GM21390 (cell line): Measurements from ENCODE around the gene ERICH3.

Source experiments
- ATAC-seq: cut with Tn5 transposase; IDR thresholded peaks from one replicate; pipeline ENCODE4 v1.9.1; 2021; ENCODE audit not compliant: unreplicated experiment

The ERICH3 gene

DNA sequence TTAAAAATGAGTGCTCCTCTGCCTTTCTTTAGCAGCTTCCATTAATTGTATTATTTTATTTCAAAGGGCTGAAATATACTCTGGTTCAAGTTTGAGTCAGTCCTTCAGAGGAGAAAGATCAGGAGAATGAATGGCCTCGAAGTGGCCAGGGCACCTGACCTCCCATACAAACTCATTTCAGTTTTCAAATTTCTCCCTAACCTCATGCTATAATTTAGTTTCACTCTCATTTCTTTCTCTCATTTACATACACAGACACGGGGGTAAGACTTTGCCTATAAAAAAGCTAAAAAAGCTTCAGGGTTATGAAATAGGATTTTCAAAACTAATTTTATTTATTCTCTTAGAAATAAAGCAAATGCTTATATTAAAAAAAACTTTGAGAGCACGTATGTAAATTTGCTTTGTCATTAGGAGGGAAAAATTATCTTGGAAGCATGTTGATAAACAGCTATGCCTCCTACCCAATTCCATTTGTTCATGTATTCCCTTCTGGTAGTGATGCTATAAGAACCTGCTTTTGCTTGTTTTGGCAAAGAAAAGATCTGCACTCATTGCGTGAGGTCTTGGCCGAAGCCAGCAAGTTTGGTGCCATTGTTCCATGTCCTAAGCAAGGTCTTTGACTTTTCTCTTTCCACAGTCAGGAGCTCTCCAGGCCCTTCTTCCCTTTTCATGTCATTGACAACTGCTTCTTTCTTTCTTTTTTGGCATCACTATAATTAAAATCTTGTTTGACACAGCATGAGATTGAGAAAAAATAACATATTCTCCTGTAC lies 80.8 kb downstream of the ERICH3 start:
- ATAC-seq, result peak; percentile 72

DNA sequence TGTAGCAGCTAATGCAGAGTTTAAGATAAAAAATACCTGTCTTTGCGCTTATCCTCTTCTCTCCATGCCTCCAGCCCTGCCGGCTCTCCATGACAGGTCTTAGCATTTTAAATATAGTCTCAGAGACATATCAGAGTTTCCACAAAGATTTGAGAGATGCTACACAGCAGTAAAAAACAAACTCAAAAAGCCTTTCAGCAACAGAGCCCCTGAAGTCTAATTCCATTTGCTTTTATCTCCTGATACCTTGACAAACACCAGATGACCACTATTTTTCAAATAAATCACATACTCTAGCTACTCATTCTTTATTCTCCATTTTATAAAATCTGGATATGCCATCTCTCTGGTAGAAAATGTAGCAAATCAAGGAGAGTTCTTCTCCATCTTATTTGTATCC lies 81.6 kb downstream of the ERICH3 start:
- ATAC-seq, result no peak

GRCh38 chr1:74590288-74590687 lies 83.3 kb downstream of the ERICH3 start:
- no peak for ATAC-seq

- ATAC-seq, result no peak
Measured at GRCh38 chr1:74587888-74588287, 85.7 kb downstream of the ERICH3 start.

- no peak for ATAC-seq
Measured at GRCh38 chr1:74586253-74586897, 87.2 kb downstream of the ERICH3 start.

DNA sequence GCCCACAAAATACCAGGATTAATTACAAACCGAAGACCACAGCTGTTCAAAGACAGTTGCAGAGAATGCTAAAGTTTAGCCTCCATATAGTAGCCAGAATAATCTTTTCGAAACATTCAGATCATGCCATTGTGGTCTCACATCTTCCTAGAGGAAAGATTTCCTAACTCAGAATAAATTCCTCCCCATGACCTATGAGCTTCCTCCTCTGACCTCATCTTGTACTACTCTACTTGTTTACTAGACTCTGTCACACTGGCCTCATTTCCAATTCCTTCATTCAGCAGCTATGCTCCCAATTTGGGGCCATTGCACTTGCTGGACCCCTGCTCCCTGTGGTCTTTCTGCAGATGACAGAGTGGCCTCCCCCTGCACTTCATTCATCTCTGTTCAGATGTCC lies 89.4 kb downstream of the ERICH3 start:
- ATAC-seq, result no peak

- no peak for ATAC-seq
Measured at GRCh38 chr1:74583397-74583796, 90.2 kb downstream of the ERICH3 start.

DNA sequence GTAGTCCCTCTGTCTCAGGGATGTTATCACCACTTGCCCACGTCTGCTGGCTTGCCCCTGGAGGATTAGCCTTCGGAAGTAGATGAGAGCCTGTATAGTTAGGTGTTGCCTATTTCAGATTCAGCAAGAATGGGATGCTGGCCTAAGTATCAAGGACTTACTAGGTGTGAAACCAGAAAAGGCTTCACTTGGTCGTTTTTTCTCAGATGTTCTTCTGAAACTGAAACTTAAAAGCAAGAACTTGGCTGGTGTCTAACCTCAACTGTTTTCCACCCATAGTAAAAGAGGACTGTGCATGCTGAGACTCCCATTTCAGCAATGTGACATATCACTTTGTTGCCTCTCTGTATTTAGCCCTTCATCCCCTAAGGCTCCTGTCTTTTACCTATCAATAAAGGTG lies 94.2 kb downstream of the ERICH3 start:
- peak; percentile 99 for ATAC-seq

GRCh38 chr1:74578101-74578500 lies 95.5 kb downstream of the ERICH3 start:
- ATAC-seq, result no peak

- no peak for ATAC-seq
Measured at GRCh38 chr1:74571891-74572290, 101.7 kb downstream of the ERICH3 start.

DNA sequence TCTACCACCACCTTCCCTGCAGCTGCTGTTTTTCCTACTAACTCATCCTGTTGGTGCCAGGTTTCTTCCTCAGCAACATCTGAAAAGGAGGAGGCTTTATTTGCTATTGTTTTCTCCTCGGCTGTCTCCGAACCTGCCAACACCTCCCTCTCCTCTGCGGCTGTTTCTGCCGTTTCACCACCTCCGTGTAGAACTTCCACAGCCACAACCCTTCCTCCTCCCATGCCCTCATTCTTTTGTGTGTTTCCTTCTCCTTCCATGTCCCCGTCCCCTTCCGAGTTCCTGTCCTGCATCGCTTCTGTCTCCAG lies 102.1 kb downstream of the ERICH3 start:
- no peak for ATAC-seq

DNA sequence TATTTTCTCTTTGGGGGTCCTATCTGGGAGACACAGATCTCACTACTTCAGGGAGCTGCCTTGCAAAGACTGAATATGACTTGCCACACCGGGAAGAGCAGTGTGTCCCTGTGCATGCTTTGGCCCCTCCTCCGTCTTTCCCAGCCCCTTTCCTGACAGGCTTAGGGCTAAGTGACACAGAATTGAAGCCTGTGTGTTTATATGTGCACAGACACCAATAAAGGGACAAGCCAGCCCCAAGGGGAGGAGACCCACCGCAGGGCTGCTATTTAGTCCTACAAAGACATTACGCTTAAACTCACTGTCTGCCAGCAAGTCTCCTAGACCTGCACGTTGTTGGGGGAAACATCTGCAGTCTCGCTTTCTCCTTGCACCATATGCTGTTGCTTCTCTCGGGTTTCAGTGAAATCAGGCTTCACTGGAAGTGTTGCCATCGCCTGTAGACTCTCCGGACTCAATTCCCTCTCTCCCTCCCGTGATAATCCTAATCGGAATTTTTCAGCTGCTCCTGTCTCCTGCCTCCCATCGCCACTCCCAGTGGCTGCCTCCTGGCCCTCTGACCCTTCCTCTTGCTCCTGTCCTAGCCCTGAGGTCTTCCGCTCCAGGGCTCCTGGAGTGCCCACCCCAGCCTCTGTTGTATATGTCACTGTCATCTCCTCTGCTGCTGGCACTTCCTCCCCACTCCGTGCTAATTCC lies 102.6 kb downstream of the ERICH3 start:
- ATAC-seq, result no peak

DNA sequence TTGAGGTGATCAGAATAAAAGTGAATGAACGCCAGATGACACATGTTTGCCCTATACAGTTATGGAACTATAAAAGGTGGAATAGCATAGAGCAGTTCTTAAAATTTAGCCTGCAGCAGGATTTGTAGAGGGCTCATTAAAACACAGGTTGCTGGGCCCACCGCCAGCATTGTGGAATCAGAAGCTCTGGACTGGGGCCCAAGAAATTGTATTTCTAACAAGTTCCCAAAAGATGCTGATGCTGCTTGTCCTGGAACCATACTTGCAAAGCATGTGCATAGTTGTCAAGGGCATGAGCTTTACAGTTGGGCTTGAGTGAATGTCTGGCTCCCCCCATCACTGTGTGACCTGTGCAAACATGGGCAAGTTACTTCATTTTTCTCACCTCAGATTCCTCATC lies 123.7 kb downstream of the ERICH3 start:
- ATAC-seq, result no peak

DNA sequence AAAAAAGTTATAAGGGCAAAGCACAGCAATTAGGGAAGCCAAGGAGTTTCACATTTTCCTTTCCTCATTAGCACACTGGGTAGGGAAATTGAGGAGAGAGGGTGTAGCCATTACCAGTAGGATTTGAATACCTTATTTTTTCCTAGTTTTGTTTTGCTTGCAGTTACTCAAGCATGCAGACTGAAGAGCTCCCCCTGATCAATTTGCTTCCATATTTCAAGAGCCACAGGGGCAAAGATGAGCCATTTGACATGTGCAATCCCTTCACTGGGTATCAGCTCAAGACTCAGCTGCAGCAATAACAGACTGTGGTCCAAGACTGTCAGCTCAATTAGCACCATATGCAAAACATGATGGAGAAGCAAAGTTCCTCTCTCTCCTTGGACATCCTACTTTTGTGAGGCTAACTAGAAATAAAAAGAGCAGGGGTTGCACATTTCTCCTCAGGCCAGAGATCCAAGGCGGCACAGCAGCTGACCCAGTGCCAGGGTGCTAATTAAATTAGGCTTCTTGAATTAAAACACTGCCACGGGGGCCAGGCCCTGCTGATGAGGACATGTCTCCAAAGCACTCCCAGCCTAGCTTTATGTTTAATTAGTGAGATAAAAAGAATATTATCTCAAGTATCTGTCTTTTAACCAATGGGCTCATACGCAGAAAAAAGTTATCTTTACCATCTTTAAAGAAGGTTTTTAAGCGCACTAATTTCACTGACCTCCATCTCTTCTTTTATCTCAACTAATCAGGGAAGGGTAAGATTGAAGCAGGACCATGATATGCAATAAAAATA lies 124.4 kb downstream of the ERICH3 start:
- ATAC-seq, result no peak

DNA sequence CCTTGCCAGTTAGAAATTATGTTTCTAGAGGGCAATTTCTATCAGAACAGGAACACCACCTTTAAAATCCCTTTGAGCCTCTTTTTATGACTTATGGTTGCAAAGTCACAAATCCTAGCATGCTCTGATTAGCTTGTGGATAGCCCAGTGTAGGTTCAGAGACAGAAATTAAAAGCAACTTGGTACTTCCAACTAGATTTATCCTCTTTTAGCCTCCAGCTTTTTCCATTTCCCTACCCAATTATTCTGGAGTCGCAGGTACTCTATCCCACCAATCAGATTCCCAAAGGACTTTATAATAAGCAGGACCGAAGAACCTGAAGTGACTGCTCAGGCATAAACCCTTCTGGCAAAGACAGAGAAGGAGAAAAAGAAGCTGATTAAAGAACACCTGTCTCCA lies 127.8 kb downstream of the ERICH3 start:
- ATAC-seq, result no peak

GRCh38 chr1:74534241-74534640 lies 139.4 kb downstream of the ERICH3 start:
- no peak for ATAC-seq

DNA sequence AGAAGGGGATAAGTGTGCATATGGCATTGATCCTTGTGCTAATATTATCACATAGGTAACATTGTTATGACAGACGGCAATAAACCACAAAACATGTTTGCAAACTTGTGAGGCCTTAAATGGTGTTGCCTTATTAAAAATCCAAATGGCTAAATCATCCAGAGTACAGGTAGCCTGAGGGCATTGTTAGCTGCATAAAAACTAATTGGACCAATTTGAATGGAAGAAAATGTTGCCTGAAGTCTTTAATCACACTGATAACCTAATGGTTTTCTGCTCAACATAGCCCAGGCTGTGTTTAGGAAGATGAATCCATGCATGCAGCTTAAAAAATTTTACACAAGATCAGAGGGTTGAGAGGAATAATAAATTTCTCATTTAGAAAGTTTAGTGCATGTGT lies 141.8 kb downstream of the ERICH3 start:
- ATAC-seq, result no peak

DNA sequence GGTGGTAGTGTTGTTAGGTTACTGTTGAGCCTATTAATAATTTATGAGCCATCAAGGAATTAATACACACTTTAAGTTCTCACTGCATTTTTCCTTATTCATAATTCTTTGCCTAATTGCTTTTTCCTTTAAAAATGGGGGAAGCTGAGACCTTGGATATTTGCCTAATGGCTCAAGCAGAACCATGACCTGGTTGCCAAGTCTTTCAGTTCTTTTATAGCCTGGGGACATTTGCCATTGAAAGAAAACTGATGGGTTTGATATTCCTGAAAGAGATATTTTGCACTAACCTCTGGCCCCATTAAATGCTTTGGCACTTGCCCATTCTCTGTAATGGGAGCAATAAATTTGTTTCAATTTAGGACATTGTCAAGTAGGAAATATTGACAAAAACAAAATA lies 142.7 kb downstream of the ERICH3 start:
- ATAC-seq, result no peak

GRCh38 chr1:74528123-74528522 lies 145.5 kb downstream of the ERICH3 start:
- ATAC-seq, result no peak

DNA sequence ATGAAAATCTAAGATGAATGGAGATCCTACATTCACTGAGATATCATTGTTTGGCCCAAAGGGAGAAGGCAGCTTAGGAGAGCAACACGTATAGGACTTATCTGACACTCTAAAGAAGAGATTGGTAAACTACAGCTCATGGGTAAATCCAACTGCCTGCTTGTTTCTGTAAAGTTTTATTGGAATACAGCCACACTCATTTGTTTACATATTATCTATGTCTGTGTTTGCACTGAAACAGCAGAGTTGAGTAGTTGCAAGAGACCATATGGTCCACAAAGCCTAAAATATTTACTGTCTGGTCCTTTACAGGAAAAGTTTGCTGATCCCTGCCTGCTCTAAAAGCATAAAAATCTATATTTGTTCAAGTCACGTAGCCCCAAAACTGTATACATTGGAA lies 146.9 kb downstream of the ERICH3 start:
- no peak for ATAC-seq

DNA sequence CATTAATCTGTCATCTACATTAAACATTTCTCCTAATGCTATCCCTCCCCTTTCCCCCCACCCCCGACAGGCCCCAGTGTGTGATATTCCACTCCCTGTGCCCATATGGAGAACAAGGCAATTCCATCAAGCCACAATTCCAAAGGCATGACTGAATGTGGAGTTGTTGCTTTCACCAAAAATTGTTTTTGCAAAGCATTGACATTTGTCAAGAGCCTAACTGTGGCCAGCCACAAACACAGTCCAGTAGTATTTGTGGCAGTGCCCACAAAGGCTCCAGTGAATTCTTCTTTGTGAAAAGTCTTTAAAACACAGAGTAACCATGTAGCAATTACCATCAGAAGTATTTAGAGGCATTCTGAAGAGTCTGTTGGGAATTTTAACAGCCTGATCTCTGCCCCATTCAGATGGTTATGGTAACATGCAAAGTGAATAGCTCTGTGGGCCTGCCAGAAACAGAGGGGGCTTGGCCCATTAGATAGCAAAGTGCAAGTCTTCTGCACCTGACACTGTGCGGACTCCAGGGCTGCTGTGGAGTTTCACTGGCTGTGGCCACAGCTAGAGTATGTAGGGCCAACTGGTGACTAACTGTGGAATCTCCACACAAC lies 149.6 kb downstream of the ERICH3 start:
- no peak for ATAC-seq
